H1 (cell line): ENCODE measurements around the gene PTGDS. TPM values are rescaled to one million over a fixed set of nuclear protein-coding genes. Genes with fewer than 3 reads are reported as not detected.

Experiments
- RBBP5 ChIP-seq: IDR thresholded peaks from 2 replicates; pipeline ENCODE4 v1.7.1; 2012; ENCODE audit warnings: low read depth, mild to moderate bottlenecking, inconsistent platforms, low read length, moderate library complexity, borderline replicate concordance
- polyA plus RNA-seq, 7 experiments: library from polyadenylated mRNA; depleted of rRNA in 3 of 7; stranded (reverse) in 5 of 7; unstranded in 2 of 7; fragments of >200 nt in 5 of 7; fragments of 200-250 nt in 2 of 7; gene quantifications; 1 replicate in 5 of 7; 2 replicates in 1 of 7; 4 replicates in 1 of 7; pipeline versions ENCODE4 v1.2.1 to v1.2.3, GENCODE V29; 2011 to 2013; ENCODE audit warnings: missing spikeins in 2 of 7, mixed read lengths in 2 of 7
- total RNA-seq: library from RNA; stranded (reverse); fragmentation: NEBNext Ultra II Directional; extraction: Animal tissue kit (Norgen Biotek cat#: 25700); gene quantifications from 2 replicates; pipeline ENCODE4 v1.2.1, GENCODE V29; 2021

Gene PTGDS
- total and polyA plus RNA-seq, 2 of the 8 experiments (the other 6 are each of a cell fraction or from before 2014, with no cell fraction given) = 1.7 to 2.3 TPM

- TF ChIP-seq RBBP5 = no peak
Measured at GRCh38 chr9:136990242-136990911, 13.1 kb downstream of the PTGDS start (continued).
